Colonic mucosa (tissue), 4 donors: Measurements from ENCODE around the gene PLRG1. TPM values are rescaled to one million over a fixed set of nuclear protein-coding genes. Genes with fewer than 3 reads are reported as not detected.
A peak's percentile ranks its signal among the peaks of the same experiment; 100 is the strongest.

Experiments used
- DNase-seq: peaks from one replicate; pipeline ENCODE4 v3.0.0-alpha.2; 2020
- H3K27ac ChIP-seq: fragments of 200-600 bp; one replicate; pipeline ENCODE4 v1.8.0; 2021
- H3K27me3 ChIP-seq: fragments of 200-600 bp; one replicate; pipeline ENCODE4 v1.8.0; 2021
- H3K36me3 ChIP-seq: fragments of 200-600 bp; one replicate; pipeline ENCODE4 v1.8.0; 2021
- H3K4me1 ChIP-seq: fragments of 200-600 bp; one replicate; pipeline ENCODE4 v1.8.0; 2021; ENCODE audit warnings: mild to moderate bottlenecking
- H3K4me3 ChIP-seq: fragments of 200-600 bp; one replicate; pipeline ENCODE4 v1.8.0; 2021
- H3K9ac ChIP-seq, 2 donors: one replicate each; pipeline ENCODE4 v1.7.0; 2013; ENCODE audit warnings: control low read depth in 2 of 2, low read depth in 2 of 2, low read length in 2 of 2
- H3K9me3 ChIP-seq: fragments of 200-600 bp; one replicate; pipeline ENCODE4 v1.8.0; 2021
- CTCF ChIP-seq: fragments of 200-600 bp; IDR thresholded peaks from one replicate; pipeline ENCODE4 v1.8.0; 2022; ENCODE audit warnings: antibody characterized with exemption, mild to moderate bottlenecking
- intact Hi-C: fragments of 100-400 bp; cut with DNase I; formaldehyde crosslinking; loops from one replicate; pipeline ENCODE4 v1.14.1; 2022
- total RNA-seq, 2 donors: library from RNA; stranded (reverse); fragmentation: NEBNext Ultra II Directional in 1 of 2; extraction: Animal tissue kit (Norgen Biotek cat#: 25700) in 1 of 2; gene quantifications; one replicate each; pipeline ENCODE4 v1.2.1, GENCODE V29; 2021
- donor health status: healthy.
- donor health status: DM: no; HTN: no; CAD: no.
- donor health status: DM: no; HTN: no; CAD: no.

Gene PLRG1
- total RNA-seq, 2 donors from 2014 or later, result 60.4 to 74.3 TPM

GRCh38 chr4:154551872-154552686 lies 1.9 kb upstream of the PLRG1 start:
- peak; percentile 76 for DNase-seq
- peak; percentile 73 for TF ChIP-seq CTCF
- Histone ChIP-seq H3K27ac (no peak overlapping the region), H3K4me1 (peaks cover 6% of the 10 kb centered on the region), H3K4me3 (no peak overlapping the region), H3K27me3 (no peaks in the 10 kb centered on the region), H3K9me3 (no peaks in the 10 kb centered on the region), H3K36me3 (no peaks in the 10 kb centered on the region), H3K9ac (no peak overlapping the region)
- intact Hi-C loops, result loop anchor here (10.0 kb wide), 1 partner anchor 233 kb away; the partner anchor contains the start of gene RBM46

- intact Hi-C loops, result no loop called here
- Histone ChIP-seq H3K36me3 (no peaks in the 10 kb centered on the region), H3K4me1 (peaks cover 6% of the 10 kb centered on the region), H3K9me3 (no peaks in the 10 kb centered on the region), H3K9ac (no peak overlapping the region), H3K27ac (no peak overlapping the region), H3K27me3 (no peaks in the 10 kb centered on the region), H3K4me3 (no peak overlapping the region)
- DNase-seq, result no peak
- no peak for TF ChIP-seq CTCF
Observed at GRCh38 chr4:154545689-154546088, 4.5 kb downstream of the PLRG1 start.

- Histone ChIP-seq H3K27ac (no peak overlapping the region), H3K4me1 (no peaks in the 10 kb centered on the region), H3K9me3 (no peaks in the 10 kb centered on the region), H3K9ac (no peak overlapping the region), H3K27me3 (no peaks in the 10 kb centered on the region), H3K36me3 (peaks cover 4% of the 10 kb centered on the region), H3K4me3 (no peak overlapping the region)
- TF ChIP-seq CTCF, result no peak
- DNase-seq, result no peak
- intact Hi-C loops, result no loop called here
Observed at GRCh38 chr4:154542271-154542879, 7.8 kb downstream of the PLRG1 start.

GRCh38 chr4:154534296-154534695 lies 15.9 kb downstream of the PLRG1 start:
- H3K9ac ChIP-seq, result no peak overlapping the region
- no peaks in the 10 kb centered on the region for H3K9me3 ChIP-seq
- intact Hi-C loops, result no loop called here
- H3K4me1 ChIP-seq, result no peaks in the 10 kb centered on the region
- DNase-seq, result no peak
- no peaks in the 10 kb centered on the region for H3K27me3 ChIP-seq
- H3K4me3 ChIP-seq, result no peak overlapping the region
- peaks cover 4% of the 10 kb centered on the region for H3K36me3 ChIP-seq
- H3K27ac ChIP-seq, result no peak overlapping the region
- TF ChIP-seq CTCF, result no peak

GRCh38 chr4:154529728-154530519 lies 20.3 kb downstream of the PLRG1 start:
- no peak for DNase-seq
- Histone ChIP-seq H3K9ac (no peak overlapping the region), H3K36me3 (no peaks in the 10 kb centered on the region), H3K9me3 (no peaks in the 10 kb centered on the region), H3K4me1 (no peaks in the 10 kb centered on the region), H3K27ac (no peak overlapping the region), H3K4me3 (no peak overlapping the region), H3K27me3 (no peaks in the 10 kb centered on the region)
- intact Hi-C loops, result no loop called here
- TF ChIP-seq CTCF, result no peak
